Cardiac fibroblast (primary cell): ENCODE measurements around the gene NOVA1.

Experiments
- DNase-seq, 2 donors: peaks; one replicate each; pipeline versions ENCODE4 v3.0.0 to v3.0.0-alpha.2; 2010; ENCODE audit warnings: low read depth in 2 of 2
- H3K4me3 ChIP-seq, 2 donors: replicated peaks in 1 of 2; 1 replicate in 1 of 2; 2 replicates in 1 of 2; pipeline ENCODE4 v1.5.1; 2011; ENCODE audit warnings: low read depth in 2 of 2, low read length in 2 of 2, mild to moderate bottlenecking in 2 of 2, moderate library complexity in 1 of 2
- TF ChIP-seq, protein P1 (sequence below): IDR thresholded peaks from one replicate; pipeline ENCODE4 v1.5.1; 2011; ENCODE audit warnings: low read depth, mild to moderate bottlenecking, low read length, inconsistent platforms

NOVA1 gene

DNA sequence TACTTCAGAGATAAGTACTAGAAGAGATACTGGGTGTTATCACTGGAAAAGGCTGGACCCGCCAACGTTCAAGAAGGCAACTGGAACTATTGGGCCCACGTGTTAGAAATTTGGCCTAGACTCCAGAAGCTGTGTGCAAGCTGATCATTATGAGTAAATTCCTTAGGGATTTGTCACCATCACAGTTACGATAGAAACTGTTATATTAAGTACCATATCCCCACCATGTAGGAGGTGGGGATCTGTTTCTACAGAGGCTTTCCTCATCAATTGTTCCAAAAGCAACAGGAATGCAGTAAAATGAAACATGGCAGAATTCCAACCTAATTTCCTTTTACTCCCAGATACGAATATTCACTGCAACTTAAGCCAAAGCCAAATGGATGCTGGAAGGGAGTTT lies 170.7 kb downstream of the NOVA1 start:
- peak; percentile 61 to 86 for DNase-seq
- no peak overlapping the region for H3K4me3 ChIP-seq
- TF ChIP-seq, protein P1, sequence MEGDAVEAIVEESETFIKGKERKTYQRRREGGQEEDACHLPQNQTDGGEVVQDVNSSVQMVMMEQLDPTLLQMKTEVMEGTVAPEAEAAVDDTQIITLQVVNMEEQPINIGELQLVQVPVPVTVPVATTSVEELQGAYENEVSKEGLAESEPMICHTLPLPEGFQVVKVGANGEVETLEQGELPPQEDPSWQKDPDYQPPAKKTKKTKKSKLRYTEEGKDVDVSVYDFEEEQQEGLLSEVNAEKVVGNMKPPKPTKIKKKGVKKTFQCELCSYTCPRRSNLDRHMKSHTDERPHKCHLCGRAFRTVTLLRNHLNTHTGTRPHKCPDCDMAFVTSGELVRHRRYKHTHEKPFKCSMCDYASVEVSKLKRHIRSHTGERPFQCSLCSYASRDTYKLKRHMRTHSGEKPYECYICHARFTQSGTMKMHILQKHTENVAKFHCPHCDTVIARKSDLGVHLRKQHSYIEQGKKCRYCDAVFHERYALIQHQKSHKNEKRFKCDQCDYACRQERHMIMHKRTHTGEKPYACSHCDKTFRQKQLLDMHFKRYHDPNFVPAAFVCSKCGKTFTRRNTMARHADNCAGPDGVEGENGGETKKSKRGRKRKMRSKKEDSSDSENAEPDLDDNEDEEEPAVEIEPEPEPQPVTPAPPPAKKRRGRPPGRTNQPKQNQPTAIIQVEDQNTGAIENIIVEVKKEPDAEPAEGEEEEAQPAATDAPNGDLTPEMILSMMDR, result no peak

DNA sequence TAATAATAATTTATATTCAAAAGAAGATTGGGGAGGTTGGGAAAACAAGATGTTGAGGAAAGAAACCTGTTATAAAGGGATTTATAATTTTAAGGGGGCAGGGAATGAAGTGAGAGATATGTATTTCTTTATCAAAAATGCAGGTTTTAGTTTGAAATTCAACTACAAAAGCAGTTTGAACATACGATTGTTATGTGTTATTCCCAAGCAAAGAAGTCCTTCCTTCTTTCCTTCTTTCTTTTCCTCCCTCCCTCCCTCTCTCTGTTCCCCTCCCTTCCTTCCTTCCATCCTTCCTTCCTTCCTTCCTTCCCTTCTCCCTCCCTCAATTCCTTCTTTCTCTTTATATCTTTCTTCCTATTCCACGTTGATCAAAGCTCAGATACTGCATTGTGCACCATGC lies 173.3 kb downstream of the NOVA1 start:
- H3K4me3 ChIP-seq, result no peak overlapping the region
- DNase-seq, result no peak
- TF ChIP-seq, protein P1, result no peak

DNA sequence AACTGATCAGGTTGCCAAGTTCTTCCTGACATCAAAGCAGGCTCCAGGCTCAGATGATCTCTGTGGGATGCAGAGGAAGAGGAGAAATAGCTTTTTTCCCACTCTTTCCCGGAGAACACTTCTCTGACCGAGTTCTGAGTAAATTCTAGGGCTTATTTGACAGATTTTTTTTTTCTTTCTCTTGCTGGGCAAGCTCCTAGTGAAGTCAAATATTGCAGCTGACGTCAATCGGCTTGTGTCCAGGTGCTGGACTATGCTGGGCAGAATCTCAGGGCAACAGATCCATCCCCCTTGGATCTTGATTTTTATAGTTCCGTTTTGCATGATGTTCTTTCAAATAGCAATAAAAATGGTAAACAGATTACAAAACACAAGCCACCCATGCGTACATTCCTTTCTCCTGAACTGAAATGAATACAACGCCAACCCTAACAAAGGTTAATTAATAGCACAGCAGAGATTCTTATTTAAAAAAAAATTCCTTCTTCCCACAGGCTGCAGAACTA lies 182.2 kb downstream of the NOVA1 start:
- no peak for DNase-seq
- no peak overlapping the region for H3K4me3 ChIP-seq
- TF ChIP-seq, protein P1, result no peak

DNA sequence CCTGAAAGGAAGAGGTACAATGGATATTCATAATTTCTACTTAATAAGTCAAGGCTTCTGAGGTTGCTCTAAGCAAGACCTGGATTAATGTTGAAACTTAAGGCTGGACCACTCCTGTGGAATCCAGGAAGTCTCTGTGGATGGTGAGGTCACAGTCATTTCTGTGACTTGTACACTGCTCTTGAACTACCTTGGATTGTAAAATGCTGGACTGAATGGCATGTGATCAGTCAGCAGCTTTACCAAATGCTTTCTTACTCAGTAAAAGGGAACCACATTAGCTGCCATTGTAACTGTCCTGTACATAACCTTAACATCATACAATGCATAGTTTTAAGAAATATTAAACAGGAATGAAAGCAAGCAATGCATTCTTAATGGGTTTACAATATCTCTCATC lies 182.9 kb downstream of the NOVA1 start:
- DNase-seq, result no peak
- no peak overlapping the region for H3K4me3 ChIP-seq
- TF ChIP-seq, protein P1, result no peak

DNA sequence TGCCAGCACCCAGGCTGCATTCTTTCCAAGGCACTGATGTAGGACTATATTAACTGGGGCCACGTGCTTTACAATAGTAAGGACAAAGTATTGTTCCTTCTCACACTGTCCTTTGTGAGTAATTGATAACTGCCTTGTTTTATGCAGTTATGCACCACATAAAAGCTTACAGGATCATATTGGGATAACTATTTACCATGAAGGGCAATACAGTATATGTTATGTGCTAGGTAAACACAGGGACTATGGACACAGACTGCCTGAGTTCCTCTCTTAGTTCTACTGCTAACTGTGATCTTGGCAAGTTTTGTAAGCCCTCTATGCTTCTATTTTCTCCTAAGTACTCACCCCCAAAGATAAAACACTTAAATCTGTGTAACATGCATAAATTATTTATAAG lies 183.7 kb downstream of the NOVA1 start:
- TF ChIP-seq, protein P1, result no peak
- DNase-seq, result no peak

DNA sequence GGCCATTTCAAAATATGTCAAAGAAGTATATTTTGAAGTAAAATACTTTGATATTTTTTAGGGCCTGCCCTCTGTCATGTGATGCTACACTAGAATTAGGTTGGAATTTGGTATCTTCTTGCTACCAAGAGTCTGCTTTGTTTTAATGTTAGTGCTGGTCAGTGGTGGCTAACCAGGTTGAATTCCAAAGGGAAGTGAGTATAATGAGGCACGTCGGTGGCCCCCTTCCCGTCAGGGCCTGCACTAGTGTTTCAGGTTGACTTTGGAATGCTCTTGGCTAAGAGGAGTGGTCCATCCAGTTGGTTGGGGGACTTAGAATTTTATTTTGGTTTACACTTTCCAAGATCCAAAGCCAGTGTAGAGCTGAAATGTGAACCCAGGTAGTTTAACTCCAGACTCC lies 185.4 kb downstream of the NOVA1 start:
- no peak for DNase-seq
- TF ChIP-seq, protein P1, result no peak
- no peak overlapping the region for H3K4me3 ChIP-seq

More for the DNA sequence above, 183.7 kb downstream of the NOVA1 start:
- no peak overlapping the region for H3K4me3 ChIP-seq

DNA sequence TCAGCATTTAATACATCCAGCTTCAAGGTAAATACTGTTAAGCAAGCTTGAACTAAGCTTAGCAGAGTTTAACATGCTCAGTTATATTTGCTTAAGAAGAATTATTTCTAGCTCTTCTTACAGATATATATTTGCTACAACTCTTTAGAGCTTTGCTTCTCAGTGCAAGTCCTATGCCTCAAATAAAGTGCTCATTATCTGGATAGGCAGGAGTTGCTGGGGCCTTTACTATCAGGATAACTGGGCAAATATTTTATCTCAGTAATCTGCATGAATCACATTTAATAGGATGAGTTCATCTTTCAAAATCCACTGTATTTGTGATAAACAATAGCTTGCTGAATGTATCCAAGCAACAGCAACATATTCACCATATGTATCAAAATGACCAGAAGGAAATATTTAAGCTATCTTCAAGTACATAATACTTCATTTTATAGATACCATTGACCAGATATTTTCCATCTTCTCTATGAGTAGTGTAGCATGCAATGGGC lies 187.6 kb downstream of the NOVA1 start:
- TF ChIP-seq, protein P1, result no peak
- DNase-seq, result no peak
- no peak overlapping the region for H3K4me3 ChIP-seq
